HFFc6 (cell line): ENCODE measurements around the gene MSX1. TPM values are rescaled to one million over a fixed set of nuclear protein-coding genes. Genes with fewer than 3 reads are reported as not detected.
A peak's percentile ranks its signal among the peaks of the same experiment; 100 is the strongest.

Experiments used
- DNase-seq: peaks from one replicate; pipeline ENCODE4 v3.0.0-alpha.2; 2018
- H3K27ac Mint-ChIP-seq: 2 replicates; pipeline ENCODE4 v1.8.0; 2020; ENCODE audit warnings: mild to moderate bottlenecking, mixed read lengths
- H3K27me3 Mint-ChIP-seq: 2 replicates; pipeline ENCODE4 v1.8.0; 2021; ENCODE audit warnings: mild to moderate bottlenecking, moderate library complexity, mixed read lengths; ENCODE audit not compliant: insufficient read depth
- H3K36me3 Mint-ChIP-seq: 2 replicates; pipeline ENCODE4 v1.8.0; 2021; ENCODE audit warnings: low read depth, mixed read lengths
- H3K4me1 Mint-ChIP-seq: 2 replicates; pipeline ENCODE4 v1.8.0; 2020; ENCODE audit warnings: low read depth, mixed read lengths
- H3K4me3 Mint-ChIP-seq: 2 replicates; pipeline ENCODE4 v1.8.0; 2020; ENCODE audit warnings: mild to moderate bottlenecking, moderate library complexity, mixed read lengths
- H3K9me3 Mint-ChIP-seq: 2 replicates; pipeline ENCODE4 v1.8.0; 2020; ENCODE audit warnings: mild to moderate bottlenecking, mixed read lengths
- long read RNA-seq: library from polyadenylated mRNA; unstranded; transcript quantifications from one replicate; pipeline ENCODE4 v2.0.0, GENCODE V29; 2019
- total RNA-seq, 6 experiments: library from RNA; stranded (reverse); fragmentation: NEBNext Ultra II Directional; extraction: Animal tissue kit (Norgen Biotek cat#: 25700); gene quantifications; 2 replicates in 1 of 6; 3 replicates in 5 of 6; pipeline ENCODE4 v1.2.3, GENCODE V29; 2021
- TF ChIP-seq, protein P1 (sequence below): fragments of 200-600 bp; sonication (generic); IDR thresholded peaks from 2 replicates; pipeline ENCODE4 v1.5.0; 2021; ENCODE audit warnings: antibody characterized with exemption, mild to moderate bottlenecking

Gene MSX1
- 1 to 10 TPM; 5.5 to 8.6 (median 7.2) TPM for total RNA-seq
- long read RNA-seq: 0 reads

DNA sequence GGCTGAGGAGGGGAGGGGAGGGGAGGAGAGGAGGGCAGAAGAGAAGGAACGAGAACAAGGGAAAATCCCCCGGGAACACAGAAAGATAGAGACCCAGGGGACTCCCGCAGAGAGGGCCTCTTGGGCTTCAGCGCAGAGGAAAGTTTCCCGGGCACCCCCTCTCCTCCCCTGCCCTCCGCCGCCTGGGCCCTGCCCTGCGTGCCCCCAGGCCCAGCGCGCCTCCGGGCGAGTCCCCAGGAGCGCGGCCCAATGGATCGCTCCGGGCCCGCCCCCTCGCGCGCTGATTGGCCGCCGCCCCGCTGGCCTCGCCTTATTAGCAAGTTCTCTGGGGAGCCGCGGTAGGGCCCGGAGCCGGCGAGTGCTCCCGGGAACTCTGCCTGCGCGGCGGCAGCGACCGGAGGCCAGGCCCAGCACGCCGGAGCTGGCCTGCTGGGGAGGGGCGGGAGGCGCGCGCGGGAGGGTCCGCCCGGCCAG, at the start of gene MSX1:
TSS of gene MSX1 (plus strand) at position 341 of the 474 bp plus-strand sequence. CDS start 235 bp downstream, outside the sequence.
- DNase-seq: peak; percentile 76
- Mint-ChIP-seq H3K27me3 (peaks cover 11% of the 10 kb centered on the region), H3K27ac (peak within 1 kb of the TSS; percentile 69), H3K9me3 (no peaks in the 10 kb centered on the region), H3K4me3 (peak within 1 kb of the TSS; percentile 99), H3K4me1 (peaks cover 30% of the 10 kb centered on the region), H3K36me3 (peaks cover 15% of the 10 kb centered on the region)
- TF ChIP-seq, protein P1, sequence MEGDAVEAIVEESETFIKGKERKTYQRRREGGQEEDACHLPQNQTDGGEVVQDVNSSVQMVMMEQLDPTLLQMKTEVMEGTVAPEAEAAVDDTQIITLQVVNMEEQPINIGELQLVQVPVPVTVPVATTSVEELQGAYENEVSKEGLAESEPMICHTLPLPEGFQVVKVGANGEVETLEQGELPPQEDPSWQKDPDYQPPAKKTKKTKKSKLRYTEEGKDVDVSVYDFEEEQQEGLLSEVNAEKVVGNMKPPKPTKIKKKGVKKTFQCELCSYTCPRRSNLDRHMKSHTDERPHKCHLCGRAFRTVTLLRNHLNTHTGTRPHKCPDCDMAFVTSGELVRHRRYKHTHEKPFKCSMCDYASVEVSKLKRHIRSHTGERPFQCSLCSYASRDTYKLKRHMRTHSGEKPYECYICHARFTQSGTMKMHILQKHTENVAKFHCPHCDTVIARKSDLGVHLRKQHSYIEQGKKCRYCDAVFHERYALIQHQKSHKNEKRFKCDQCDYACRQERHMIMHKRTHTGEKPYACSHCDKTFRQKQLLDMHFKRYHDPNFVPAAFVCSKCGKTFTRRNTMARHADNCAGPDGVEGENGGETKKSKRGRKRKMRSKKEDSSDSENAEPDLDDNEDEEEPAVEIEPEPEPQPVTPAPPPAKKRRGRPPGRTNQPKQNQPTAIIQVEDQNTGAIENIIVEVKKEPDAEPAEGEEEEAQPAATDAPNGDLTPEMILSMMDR: no peak

DNA sequence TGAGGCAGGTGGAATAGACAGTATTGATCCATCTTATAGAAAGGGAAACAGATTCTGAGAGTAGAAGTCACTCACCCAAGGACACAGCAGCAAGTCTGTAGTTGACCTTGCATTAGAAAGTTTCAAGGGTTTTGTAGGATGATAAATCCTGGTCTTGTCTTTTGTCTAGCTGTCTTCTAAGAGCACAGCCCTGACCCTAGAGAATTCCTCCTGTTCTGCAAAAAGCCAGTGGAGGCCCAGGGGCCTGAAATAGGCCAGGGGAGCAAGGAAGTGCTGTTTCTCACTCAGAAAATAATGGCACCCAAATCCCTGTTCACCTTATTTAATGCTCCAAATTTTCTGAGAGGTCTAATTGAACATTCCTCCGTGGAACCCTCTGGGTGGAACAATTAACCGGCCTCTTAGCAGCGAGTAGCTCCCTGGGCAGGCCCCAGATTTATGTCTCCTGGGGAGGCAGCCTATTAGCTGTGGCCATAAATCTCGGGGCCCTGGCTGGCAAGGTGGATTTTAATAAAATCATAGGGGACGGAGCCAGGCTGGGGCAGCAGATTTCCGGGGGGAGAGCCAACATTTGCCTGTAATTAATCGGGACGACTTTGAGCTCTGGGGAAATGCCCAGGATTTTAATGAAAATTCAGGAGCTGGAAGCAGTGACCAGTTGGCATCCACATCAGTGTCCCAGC, 49.2 kb upstream of the MSX1 start:
- Mint-ChIP-seq H3K36me3 (no peaks in the 10 kb centered on the region), H3K4me1 (no peaks in the 10 kb centered on the region), H3K27me3 (peaks cover 38% of the 10 kb centered on the region), H3K27ac (no peak overlapping the region), H3K4me3 (no peak overlapping the region), H3K9me3 (no peaks in the 10 kb centered on the region)
- TF ChIP-seq, protein P1: no peak
- no peak for DNase-seq

DNA sequence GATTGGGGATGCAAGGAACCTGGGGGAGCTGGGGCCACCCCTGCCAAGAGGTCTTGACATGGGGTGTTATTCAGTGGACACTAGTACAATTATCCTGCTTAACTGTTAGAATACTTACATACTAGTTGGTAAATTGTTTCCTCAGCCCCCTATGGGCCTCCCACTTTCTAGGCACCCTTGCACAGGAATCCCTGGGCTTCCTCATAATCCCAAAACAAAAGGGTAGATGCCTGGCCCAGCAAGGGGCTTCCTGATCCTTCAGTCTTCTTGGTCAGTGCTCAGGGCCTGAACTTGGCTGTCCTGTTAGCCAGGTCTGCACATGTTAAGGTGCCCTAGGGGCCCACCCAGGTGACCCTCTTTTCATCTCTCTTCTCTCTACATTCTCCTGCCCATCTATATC, 48.7 kb upstream of the MSX1 start:
- Mint-ChIP-seq H3K4me3 (no peak overlapping the region), H3K9me3 (no peaks in the 10 kb centered on the region), H3K27me3 (peaks cover 34% of the 10 kb centered on the region), H3K27ac (no peak overlapping the region), H3K36me3 (no peaks in the 10 kb centered on the region), H3K4me1 (no peaks in the 10 kb centered on the region)
- DNase-seq: no peak
- TF ChIP-seq, protein P1: no peak

DNA sequence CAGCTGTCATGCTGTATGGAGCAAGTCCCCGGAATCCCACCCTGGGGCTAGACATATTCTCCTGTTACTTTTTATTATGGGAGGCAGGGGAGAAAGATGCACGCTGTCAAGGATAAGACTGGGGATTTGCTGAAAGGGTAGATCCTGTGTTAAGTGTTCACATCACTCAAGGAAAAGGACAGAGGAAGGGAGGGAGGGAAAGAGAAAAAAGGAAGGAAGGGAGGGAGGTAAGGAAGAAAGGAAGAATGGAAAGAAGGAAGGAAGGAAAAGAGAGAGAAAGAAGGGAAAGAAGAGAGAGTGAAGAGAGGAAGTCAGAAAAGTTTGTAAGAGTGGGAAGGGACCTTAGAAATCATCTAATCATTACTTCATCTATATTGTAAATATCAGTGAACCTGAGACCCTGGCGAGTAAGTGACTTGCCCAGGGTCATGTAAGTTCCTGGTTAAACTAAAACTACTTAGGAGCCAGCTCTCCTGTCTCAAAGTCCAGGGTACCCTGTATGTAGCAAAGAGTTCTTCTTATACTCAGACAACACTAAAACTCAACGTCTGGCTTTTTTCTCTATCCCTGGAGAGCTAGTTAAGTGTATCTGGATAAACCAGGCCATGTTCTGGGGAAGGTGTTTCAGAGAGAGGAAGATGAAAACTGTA, 47.2 kb upstream of the MSX1 start:
- Mint-ChIP-seq H3K9me3 (no peaks in the 10 kb centered on the region), H3K36me3 (no peaks in the 10 kb centered on the region), H3K27me3 (peaks cover 23% of the 10 kb centered on the region), H3K4me3 (no peak overlapping the region), H3K27ac (no peak overlapping the region), H3K4me1 (no peaks in the 10 kb centered on the region)
- TF ChIP-seq, protein P1: no peak
- DNase-seq: no peak

DNA sequence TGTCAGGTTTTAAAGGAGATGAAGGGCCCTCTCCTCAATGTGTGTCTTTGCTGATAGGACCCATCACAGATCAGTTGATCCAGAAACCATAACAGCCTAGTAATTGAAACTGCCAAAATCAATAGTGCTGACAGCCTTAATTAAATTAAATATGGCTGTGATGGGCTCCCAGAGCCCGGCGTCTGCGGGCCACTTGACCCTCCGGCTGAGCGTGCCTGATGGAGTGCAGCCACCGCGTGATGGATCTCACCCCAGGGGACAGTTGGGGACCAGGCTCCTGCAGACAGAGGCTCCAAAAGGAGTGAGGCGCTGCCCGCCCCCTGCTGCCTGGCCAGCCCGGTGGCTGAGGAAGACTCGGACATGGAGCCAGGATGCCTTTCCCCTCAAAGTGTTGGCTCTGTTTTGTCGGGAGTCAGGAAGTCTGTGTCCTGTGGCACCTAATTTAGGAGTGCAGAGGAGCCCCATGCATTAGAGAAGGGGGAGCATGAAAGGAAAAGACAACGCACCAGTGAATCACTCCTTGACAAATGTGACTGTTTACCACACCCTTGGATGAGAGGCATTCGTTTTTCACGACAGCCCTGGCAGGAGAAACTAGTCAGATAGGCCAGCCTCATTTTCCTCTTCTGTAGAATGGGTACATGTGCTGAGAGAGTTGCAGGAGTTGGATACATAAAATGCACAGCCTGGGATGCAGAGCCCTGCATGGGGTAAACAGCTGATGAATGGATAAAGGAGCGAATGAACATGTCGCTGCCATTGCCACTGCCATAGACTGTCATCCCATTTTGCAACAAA, 40.9 kb upstream of the MSX1 start:
- H3K27ac Mint-ChIP-seq: no peak overlapping the region
- H3K4me3 Mint-ChIP-seq: no peak overlapping the region
- H3K36me3 Mint-ChIP-seq: no peaks in the 10 kb centered on the region
- H3K9me3 Mint-ChIP-seq: peaks cover 8% of the 10 kb centered on the region
- no peaks in the 10 kb centered on the region for H3K4me1 Mint-ChIP-seq
- TF ChIP-seq, protein P1: no peak
- no peak for DNase-seq
- H3K27me3 Mint-ChIP-seq: peaks cover 17% of the 10 kb centered on the region
